Glomerular visceral epithelial cell (primary cell): ENCODE data around the gene KIAA0232.
A peak's percentile ranks its signal among the peaks of the same experiment; 100 is the strongest.
"Not testable (repeated sequence)": the region's sequence is repeated elsewhere in the genome, so short reads cannot be mapped to it uniquely, and the experiment has no call there.

Experiments used
- DNase-seq: peaks from one replicate; pipeline ENCODE4 v3.0.0-alpha.2; 2016; ENCODE audit errors: extremely low spot score

KIAA0232 gene

GRCh38 chr4:6885953-6886557 lies 103.5 kb downstream of the KIAA0232 start:
- DNase-seq: peak; percentile 62

- no peak for DNase-seq
Measured at GRCh38 chr4:6886886-6887285, 104.4 kb downstream of the KIAA0232 start.

GRCh38 chr4:6887591-6888371 lies 105.3 kb downstream of the KIAA0232 start:
- DNase-seq: no peak

GRCh38 chr4:6888506-6889071 lies 106.1 kb downstream of the KIAA0232 start:
- DNase-seq: no peak

GRCh38 chr4:6889101-6889735 lies 106.7 kb downstream of the KIAA0232 start:
- no peak for DNase-seq

GRCh38 chr4:6889736-6890324 lies 107.3 kb downstream of the KIAA0232 start:
- DNase-seq: no peak

- no peak for DNase-seq
Measured at GRCh38 chr4:6890358-6890757, 107.8 kb downstream of the KIAA0232 start.

GRCh38 chr4:6890971-6891370 lies 108.4 kb downstream of the KIAA0232 start:
- DNase-seq: not testable (repeated sequence)

- DNase-seq: no peak
Measured at GRCh38 chr4:6891436-6892170, 109.1 kb downstream of the KIAA0232 start.

- peak; percentile 65 for DNase-seq
Measured at GRCh38 chr4:6892190-6892908, 109.8 kb downstream of the KIAA0232 start.

- no peak for DNase-seq
Measured at GRCh38 chr4:6892909-6893202, 110.3 kb downstream of the KIAA0232 start.

- DNase-seq: peak; percentile 53
Measured at GRCh38 chr4:6893449-6894085, 111.0 kb downstream of the KIAA0232 start.

GRCh38 chr4:6894086-6894478 lies 111.6 kb downstream of the KIAA0232 start:
- DNase-seq: no peak

- DNase-seq: no peak
Measured at GRCh38 chr4:6894528-6895498, 112.3 kb downstream of the KIAA0232 start.

- DNase-seq: no peak
Measured at GRCh38 chr4:6896035-6896434, 113.5 kb downstream of the KIAA0232 start.

- DNase-seq: no peak
Measured at GRCh38 chr4:6898763-6899162, 116.2 kb downstream of the KIAA0232 start.

GRCh38 chr4:6900181-6900812 lies 117.8 kb downstream of the KIAA0232 start:
- no peak for DNase-seq

- DNase-seq: no peak
Measured at GRCh38 chr4:6900956-6901355, 118.4 kb downstream of the KIAA0232 start.
